DMS 273 (cell line): ENCODE data around the gene MACROH2A2.
"Not testable (repeated sequence)": the region's sequence is repeated elsewhere in the genome, so short reads cannot be mapped to it uniquely, and the experiment has no call there.

ENCODE experiments used
- DNase-seq: peaks from one replicate; lab custom pipeline; 2025; ENCODE audit not compliant: unreplicated experiment; lab: John Stamatoyannopoulos, UW

Gene MACROH2A2

GRCh38 chr10:70148516-70148915, 95.9 kb downstream of the MACROH2A2 start:
- no peak for DNase-seq

- DNase-seq = no peak
Observed at GRCh38 chr10:70155255-70155838, 102.7 kb downstream of the MACROH2A2 start.

DNA sequence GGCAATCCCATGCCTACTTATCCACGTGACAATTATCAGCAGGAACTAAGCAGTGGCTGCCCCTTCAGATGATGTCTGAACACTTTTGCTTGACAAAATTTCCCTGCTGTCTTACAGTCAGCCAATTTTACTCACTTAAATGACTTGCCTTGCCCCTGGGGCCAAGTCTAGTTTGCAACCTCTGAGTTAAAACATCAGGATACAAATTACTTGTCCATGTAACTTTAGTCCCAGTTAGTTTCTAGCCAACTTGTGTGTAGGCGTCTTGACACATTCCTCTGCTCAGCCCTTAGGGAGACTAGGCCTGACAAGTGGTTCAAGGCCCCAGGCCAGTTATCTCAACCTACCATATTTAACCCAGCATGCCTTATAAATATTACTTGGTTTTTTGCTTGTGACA, 105.5 kb downstream of the MACROH2A2 start:
- no peak for DNase-seq

GRCh38 chr10:70159366-70159765, 106.7 kb downstream of the MACROH2A2 start:
- DNase-seq = not testable (repeated sequence)

DNA sequence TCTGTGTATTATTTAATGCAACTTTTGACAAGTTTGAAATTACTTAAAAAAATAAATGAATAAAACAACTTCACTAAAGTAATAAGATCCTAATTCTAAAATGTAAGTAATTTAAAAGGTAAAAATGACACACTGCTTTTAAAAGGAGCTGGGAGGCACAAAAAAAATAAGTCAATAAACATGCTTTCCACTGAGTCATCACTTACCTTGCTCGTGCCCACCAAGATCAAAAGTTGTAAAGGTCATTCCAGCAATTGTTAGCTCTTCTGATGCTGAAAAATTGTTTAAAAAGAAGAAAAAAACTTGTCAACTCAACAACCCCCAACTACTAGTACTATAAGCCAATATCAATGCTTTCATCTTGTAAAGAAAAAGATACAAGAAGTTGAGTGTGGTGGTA, 108.2 kb downstream of the MACROH2A2 start:
- DNase-seq = no peak
